B cell (primary cell): Measurements from ENCODE around the gene GIGYF2. TPM values are rescaled to one million over a fixed set of nuclear protein-coding genes. Genes with fewer than 3 reads are reported as not detected.

Experiments used
- ATAC-seq: fragments of 200-7000 bp; cut with Tn5 transposase; one replicate; pipeline ENCODE4 v1.10.0; 2021; ENCODE audit warnings: low read depth, mild to moderate bottlenecking, moderate number of reproducible peaks, moderate library complexity
- CTCF ChIA-PET: fragments of 350-600 bp; sonication (Branson Sonifier 250); formaldehyde crosslinking; loops from one replicate; lab custom pipeline; 2021; ENCODE audit warnings: antibody characterized with exemption, inconsistent platforms; lab: Charles Lee
- POLR2A ChIA-PET: fragments of 350-600 bp; sonication (Branson Sonifier 250); formaldehyde crosslinking; loops from one replicate; lab custom pipeline; 2021; ENCODE audit warnings: antibody characterized with exemption; lab: Charles Lee
- DNase-seq: peaks from one replicate; pipeline ENCODE4 v3.0.0; 2013
- H2AFZ ChIP-seq: 2 replicates; pipeline ENCODE4 v1.6.1; 2012; ENCODE audit warnings: mild to moderate bottlenecking, low read depth, low read length; ENCODE audit not compliant: insufficient read depth, poor library complexity, severe bottlenecking
- H3K27ac ChIP-seq, 2 donors: 1 replicate in 1 of 2; 2 replicates in 1 of 2; pipeline ENCODE4 v1.5.1; 2012 to 2013; ENCODE audit warnings: low read length in 2 of 2, mild to moderate bottlenecking in 2 of 2, moderate library complexity in 1 of 2
- H3K27me3 ChIP-seq, 4 experiments: fragments of 200-600 bp in 1 of 4; sonication (generic) in 1 of 4; replicated peaks in 1 of 4; 1 replicate in 2 of 4; 2 replicates in 2 of 4; pipeline versions ENCODE4 v1.6.1 to v1.7.0; 2013 to 2016; ENCODE audit warnings: low read length in 3 of 4, mild to moderate bottlenecking in 2 of 4, mixed read lengths in 1 of 4, moderate library complexity in 1 of 4; ENCODE audit not compliant: insufficient read depth in 4 of 4, control insufficient read depth in 3 of 4; ENCODE audit errors: control extremely low read depth in 1 of 4
- H3K36me3 ChIP-seq, 2 experiments: replicated peaks in 1 of 2; 1 replicate in 1 of 2; 2 replicates in 1 of 2; pipeline versions ENCODE4 v1.6.1 to v1.7.1; 2013; ENCODE audit warnings: low read length in 1 of 2; ENCODE audit not compliant: insufficient read depth in 2 of 2, control insufficient read depth in 1 of 2; ENCODE audit errors: control extremely low read depth in 1 of 2, extremely low read depth in 1 of 2
- H3K4me1 ChIP-seq, 2 donors: fragments of 200-600 bp in 1 of 2; sonication (generic) in 1 of 2; 1 replicate in 1 of 2; 2 replicates in 1 of 2; pipeline versions ENCODE4 v1.5.1 to v1.6.1; 2013 to 2017; ENCODE audit warnings: low read length in 2 of 2; ENCODE audit not compliant: control insufficient read depth in 2 of 2, insufficient read depth in 2 of 2
- H3K4me2 ChIP-seq: replicated peaks from 2 replicates; pipeline ENCODE3; 2012; ENCODE audit warnings: mild to moderate bottlenecking, low read depth, low read length; ENCODE audit not compliant: poor library complexity, severe bottlenecking
- H3K4me3 ChIP-seq, 5 experiments: fragments of 200-600 bp in 1 of 5; sonication (generic) in 1 of 5; 1 replicate in 3 of 5; 2 replicates in 2 of 5; pipeline versions ENCODE4 v1.5.1 to v1.7.0; 2011 to 2016; ENCODE audit warnings: low read length in 4 of 5, mild to moderate bottlenecking in 4 of 5, low read depth in 2 of 5, control low read depth in 1 of 5, moderate library complexity in 1 of 5; ENCODE audit not compliant: insufficient read depth in 1 of 5; ENCODE audit errors: control extremely low read depth in 1 of 5, extremely low read depth in 1 of 5
- H3K79me2 ChIP-seq: fragments of 200-600 bp; sonication (generic); one replicate; pipeline ENCODE4 v1.6.0; 2016; ENCODE audit warnings: low read length; ENCODE audit not compliant: control insufficient read depth, insufficient read depth
- H3K9ac ChIP-seq: fragments of 200-600 bp; sonication (generic); 2 replicates; pipeline ENCODE4 v1.6.1; 2017; ENCODE audit warnings: mild to moderate bottlenecking, low read length, moderate library complexity
- H3K9me3 ChIP-seq, 3 donors: one replicate each; pipeline versions ENCODE4 v1.6.1 to v1.7.1; 2013; ENCODE audit warnings: low read length in 2 of 3; ENCODE audit not compliant: control insufficient read depth in 2 of 3, insufficient read depth in 1 of 3; ENCODE audit errors: control extremely low read depth in 1 of 3
- H4K20me1 ChIP-seq: 2 replicates; pipeline ENCODE4 v1.6.0; 2012; ENCODE audit warnings: mild to moderate bottlenecking, low read length; ENCODE audit not compliant: insufficient read depth, control insufficient read depth, poor library complexity, severe bottlenecking
- H3K27ac Mint-ChIP-seq: one replicate; pipeline ENCODE4 v1.8.0; 2021; ENCODE audit warnings: mixed read lengths
- H3K27me3 Mint-ChIP-seq: one replicate; pipeline ENCODE4 v1.8.0; 2021; ENCODE audit warnings: mixed read lengths
- H3K4me1 Mint-ChIP-seq: one replicate; pipeline ENCODE4 v1.8.0; 2021; ENCODE audit warnings: mixed read lengths
- H3K4me3 Mint-ChIP-seq: one replicate; pipeline ENCODE4 v1.8.0; 2021; ENCODE audit warnings: mixed read lengths
- H3K9me3 Mint-ChIP-seq: one replicate; pipeline ENCODE4 v1.8.0; 2022; ENCODE audit warnings: mixed read lengths; ENCODE audit not compliant: insufficient read depth
- CTCF ChIP-seq: fragments of 200-600 bp; IDR thresholded peaks from one replicate; pipeline ENCODE4 v1.8.0; 2022; ENCODE audit warnings: antibody characterized with exemption, mild to moderate bottlenecking
- EZH2 ChIP-seq: IDR thresholded peaks from 2 replicates; pipeline ENCODE4 v1.6.1; 2012; ENCODE audit warnings: borderline replicate concordance, low read depth, mild to moderate bottlenecking, moderate library complexity, low read length; ENCODE audit not compliant: insufficient read depth, poor library complexity, severe bottlenecking
- WGBS: methylation state at CpG from one replicate; pipeline ENCODE4 v1.1.5; 2013; ENCODE audit warnings: missing lambda C conversion rate; ENCODE audit not compliant: insufficient coverage; 5-methylcytosine and 5-hydroxymethylcytosine counted together
- intact Hi-C: fragments of 100-400 bp; cut with micrococcal nuclease; formaldehyde crosslinking; loops from one replicate; pipeline ENCODE4 v1.10.0; 2022
- polyA plus RNA-seq: library from polyadenylated mRNA; depleted of rRNA; stranded (reverse); fragments of >200 nt; gene quantifications from 2 replicates; pipeline ENCODE4 v1.2.3, GENCODE V29; 2012
- total RNA-seq, 2 donors: library from RNA; stranded (reverse); fragments of 120-200 nt in 1 of 2; gene quantifications; 1 replicate in 1 of 2; 2 replicates in 1 of 2; pipeline versions ENCODE4 v1.2.3 to v1.2.4, GENCODE V29; 2013 to 2022

GIGYF2 gene
- total and polyA plus RNA-seq, 2 donors (not counting 1 experiment from before 2014, with no cell fraction given) = 7.2 to 108 TPM

- POLR2A ChIA-PET = no interaction called here
- Mint-ChIP-seq H3K27me3 (peaks cover 25% of the 10 kb centered on the region), H3K4me1 (no peaks in the 10 kb centered on the region), H3K4me3 (no peak overlapping the region), H3K27ac (no peak overlapping the region), H3K9me3 (no peaks in the 10 kb centered on the region)
- H3K4me3 ChIP-seq = no peak overlapping the region
- H3K79me2 ChIP-seq = no peaks in the 10 kb centered on the region
- H3K9me3 ChIP-seq = no peaks in the 10 kb centered on the region
- 93% methylated on average over 10 of the region's 10 CpGs for WGBS
- intact Hi-C loops = no loop called here
- H3K27ac ChIP-seq = no peak overlapping the region
- CTCF ChIA-PET = no interaction called here
- no peak for DNase-seq
- H3K9ac ChIP-seq = no peak overlapping the region
- H3K4me1 ChIP-seq = no peaks in the 10 kb centered on the region
- H3K4me2 ChIP-seq = no peak overlapping the region
- H3K36me3 ChIP-seq = no peaks in the 10 kb centered on the region
- TF ChIP-seq EZH2 = no peak
- TF ChIP-seq CTCF = no peak
- no peak overlapping the region for H2AFZ ChIP-seq
- H3K27me3 ChIP-seq = no peaks in the 10 kb centered on the region
- H4K20me1 ChIP-seq = no peaks in the 10 kb centered on the region
- ATAC-seq = no peak
These were observed 21.8 kb upstream of the GIGYF2 start for GRCh38 chr2:232675381-232675780.

GRCh38 chr2:232680006-232680405 lies 17.1 kb upstream of the GIGYF2 start:
- H3K9ac ChIP-seq = no peak overlapping the region
- peaks cover 0 to 12% (median 2%) of the 10 kb centered on the region in 4 experiments for H3K27me3 ChIP-seq
- no peaks in the 10 kb centered on the region for H3K79me2 ChIP-seq
- WGBS = 97% methylated on average over 5 of the region's 7 CpGs
- Mint-ChIP-seq H3K27ac (no peak overlapping the region), H3K9me3 (no peaks in the 10 kb centered on the region), H3K4me3 (no peak overlapping the region), H3K27me3 (peaks cover 28% of the 10 kb centered on the region), H3K4me1 (no peaks in the 10 kb centered on the region)
- H3K36me3 ChIP-seq = no peaks in the 10 kb centered on the region
- DNase-seq = no peak
- no peak overlapping the region for H3K4me2 ChIP-seq
- ATAC-seq = no peak
- no peaks in the 10 kb centered on the region for H3K4me1 ChIP-seq
- no peak overlapping the region for H3K27ac ChIP-seq
- H3K4me3 ChIP-seq = no peak overlapping the region
- TF ChIP-seq CTCF (no peak), EZH2 (no peak)
- POLR2A ChIA-PET = no interaction called here
- CTCF ChIA-PET = interaction anchor here (0.7 kb wide), 1 partner anchor 747 kb away, joined by 4 read pairs; no protein-coding TSS in a partner anchor
- H4K20me1 ChIP-seq = no peaks in the 10 kb centered on the region
- H3K9me3 ChIP-seq = no peaks in the 10 kb centered on the region
- intact Hi-C loops = no loop called here
- no peak overlapping the region for H2AFZ ChIP-seq
